Fibroblast of the aortic adventitia (primary cell): Measurements from ENCODE around the gene ANK2. TPM values are rescaled to one million over a fixed set of nuclear protein-coding genes. Genes with fewer than 3 reads are reported as not detected.
"Not testable (repeated sequence)": the region's sequence is repeated elsewhere in the genome, so short reads cannot be mapped to it uniquely, and the experiment has no call there.

Experiments used
- DNase-seq: peaks from one replicate; pipeline ENCODE4 v3.0.0-alpha.2; 2010; ENCODE audit warnings: low read depth
- H3K4me3 ChIP-seq: 2 replicates; pipeline ENCODE4 v1.5.1; 2011; ENCODE audit warnings: low read depth, mild to moderate bottlenecking, control low read depth, low read length, moderate library complexity
- CTCF ChIP-seq: IDR thresholded peaks from 2 replicates; pipeline ENCODE4 v1.5.1; 2011; ENCODE audit warnings: mild to moderate bottlenecking, low read length, control low read depth, inconsistent platforms; ENCODE audit not compliant: insufficient read depth
- total RNA-seq: library from RNA; depleted of rRNA; stranded (reverse); fragments of >200 nt; gene quantifications from 2 replicates; pipeline ENCODE4 v1.2.3, GENCODE V29; 2012; ENCODE audit warnings: low replicate concordance

Gene ANK2
- total RNA-seq, 1 donor, result 200 TPM

DNA sequence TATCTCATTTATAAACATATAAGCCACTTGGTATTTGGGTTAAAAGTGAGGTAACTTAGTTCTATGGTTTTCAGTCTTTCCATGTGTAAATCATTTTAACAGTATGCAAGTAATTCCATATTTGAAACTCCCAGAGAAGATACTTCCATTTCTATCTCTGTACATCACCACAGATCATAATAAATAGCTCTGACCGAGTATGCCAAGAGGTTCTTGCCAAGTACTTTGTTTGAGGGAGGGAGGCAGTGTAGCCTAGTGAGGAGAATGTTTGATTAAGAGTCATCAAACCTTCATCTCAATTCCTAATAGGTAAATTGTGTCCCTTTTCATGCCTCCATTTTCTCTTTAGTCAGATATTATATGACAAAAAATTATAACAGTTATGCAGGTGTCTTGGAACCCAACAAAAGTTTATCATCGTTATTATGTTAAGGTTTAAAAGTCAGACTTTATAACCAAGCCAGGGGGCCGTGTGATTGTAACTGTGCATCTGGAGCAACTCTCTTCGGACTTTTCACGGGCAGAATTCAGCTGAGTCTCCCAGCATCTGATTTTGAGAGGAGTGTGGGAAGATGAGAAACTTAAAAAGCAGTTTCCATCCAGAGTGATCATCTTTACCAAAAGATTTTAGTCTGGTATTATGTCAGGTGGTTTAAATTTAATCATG lies 123.8 kb downstream of the ANK2 start:
- no peak overlapping the region for H3K4me3 ChIP-seq
- no peak for TF ChIP-seq CTCF
- no peak for DNase-seq

- no peak for TF ChIP-seq CTCF
- no peak overlapping the region for H3K4me3 ChIP-seq
- DNase-seq, result no peak
Measured at GRCh38 chr4:113173793-113174264, 124.4 kb downstream of the ANK2 start.

DNA sequence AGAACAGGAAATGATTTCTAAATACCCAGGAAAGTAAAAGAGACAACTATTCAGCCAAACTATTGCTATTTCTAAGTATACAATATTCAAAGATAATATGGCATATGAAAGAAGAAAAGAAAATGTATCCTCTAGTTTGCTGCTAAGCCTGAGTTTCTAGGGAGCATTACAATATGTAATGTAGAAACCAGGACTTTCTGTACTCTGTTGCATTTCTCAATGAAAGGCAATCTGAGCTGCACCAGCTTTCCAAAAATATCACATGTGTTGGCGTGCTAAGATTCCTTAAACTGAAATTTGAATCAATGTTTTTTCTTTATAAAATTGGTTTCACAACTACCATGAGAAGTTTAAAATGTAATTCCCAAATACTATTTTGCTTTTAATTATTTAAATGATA lies 129.6 kb downstream of the ANK2 start:
- no peak for TF ChIP-seq CTCF
- H3K4me3 ChIP-seq, result no peak overlapping the region
- DNase-seq, result peak; percentile 23

DNA sequence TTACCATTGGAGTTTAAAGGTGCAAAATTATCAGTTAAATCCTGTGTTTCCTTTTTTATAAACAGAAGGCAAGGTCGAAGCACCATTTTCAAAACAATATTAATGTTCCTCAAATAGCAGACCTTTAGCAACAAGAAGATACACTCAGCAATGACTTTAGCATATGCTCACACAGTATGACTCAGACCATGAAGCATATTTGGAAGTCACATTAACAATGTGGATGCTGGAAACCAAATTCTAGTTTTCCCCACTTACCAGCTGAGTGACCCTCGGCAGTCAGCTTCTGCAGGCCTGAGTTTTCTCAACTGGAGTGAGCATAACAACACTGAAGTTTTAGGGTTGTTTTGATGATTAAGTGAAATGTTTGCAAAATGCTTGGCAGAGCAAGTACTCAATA lies 130.5 kb downstream of the ANK2 start:
- no peak for TF ChIP-seq CTCF
- peak; percentile 29 for DNase-seq
- H3K4me3 ChIP-seq, result no peak overlapping the region

- no peak overlapping the region for H3K4me3 ChIP-seq
- no peak for TF ChIP-seq CTCF
- DNase-seq, result no peak
Measured at GRCh38 chr4:113181289-113182007, 132.0 kb downstream of the ANK2 start.

DNA sequence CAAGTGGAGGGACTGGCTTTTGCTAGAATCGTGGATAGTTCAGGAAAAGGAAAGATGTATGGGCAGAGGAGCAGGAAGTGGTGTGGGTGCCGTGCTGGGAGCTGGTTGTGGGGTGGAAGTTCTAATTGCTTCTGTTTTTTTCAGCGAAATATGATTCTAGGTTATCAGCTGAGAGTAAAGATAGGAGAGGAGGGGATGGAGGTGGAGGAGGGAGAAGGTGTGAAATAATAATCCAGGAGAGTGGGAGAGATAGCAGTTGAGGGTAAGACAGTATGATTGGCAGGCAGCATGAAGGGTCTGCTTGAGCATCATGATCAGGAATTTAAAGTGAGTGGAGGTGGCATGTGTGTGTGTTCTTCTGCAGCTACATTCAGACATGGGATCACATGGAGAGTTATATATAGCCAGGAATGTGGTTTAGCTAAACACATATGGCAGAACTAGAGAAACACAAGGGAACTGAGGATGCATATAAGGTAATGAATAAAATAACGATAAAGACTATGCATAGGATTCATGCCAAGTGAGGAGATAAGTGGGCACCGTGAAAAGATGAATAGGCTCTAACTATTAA lies 133.7 kb downstream of the ANK2 start:
- TF ChIP-seq CTCF, result no peak
- no peak for DNase-seq
- H3K4me3 ChIP-seq, result no peak overlapping the region

GRCh38 chr4:113186220-113186619 lies 136.8 kb downstream of the ANK2 start:
- not testable (repeated sequence) for H3K4me3 ChIP-seq, DNase-seq
